Pulmonary artery endothelial cell (primary cell): Measurements from ENCODE around the gene PGPEP1. TPM values are rescaled to one million over a fixed set of nuclear protein-coding genes. Genes with fewer than 3 reads are reported as not detected.

Experiments
- DNase-seq: peaks from one replicate; pipeline ENCODE4 v3.0.0-alpha.2; 2011; ENCODE audit warnings: low read depth, low spot score
- total RNA-seq: library from RNA; depleted of rRNA; stranded (reverse); fragments of >200 nt; gene quantifications from 2 replicates; pipeline ENCODE4 v1.2.3, GENCODE V29; 2014

PGPEP1 gene, protein sequence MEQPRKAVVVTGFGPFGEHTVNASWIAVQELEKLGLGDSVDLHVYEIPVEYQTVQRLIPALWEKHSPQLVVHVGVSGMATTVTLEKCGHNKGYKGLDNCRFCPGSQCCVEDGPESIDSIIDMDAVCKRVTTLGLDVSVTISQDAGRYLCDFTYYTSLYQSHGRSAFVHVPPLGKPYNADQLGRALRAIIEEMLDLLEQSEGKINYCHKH
- total RNA-seq, result 23.9 and 25.7 TPM in 2 replicates

DNA sequence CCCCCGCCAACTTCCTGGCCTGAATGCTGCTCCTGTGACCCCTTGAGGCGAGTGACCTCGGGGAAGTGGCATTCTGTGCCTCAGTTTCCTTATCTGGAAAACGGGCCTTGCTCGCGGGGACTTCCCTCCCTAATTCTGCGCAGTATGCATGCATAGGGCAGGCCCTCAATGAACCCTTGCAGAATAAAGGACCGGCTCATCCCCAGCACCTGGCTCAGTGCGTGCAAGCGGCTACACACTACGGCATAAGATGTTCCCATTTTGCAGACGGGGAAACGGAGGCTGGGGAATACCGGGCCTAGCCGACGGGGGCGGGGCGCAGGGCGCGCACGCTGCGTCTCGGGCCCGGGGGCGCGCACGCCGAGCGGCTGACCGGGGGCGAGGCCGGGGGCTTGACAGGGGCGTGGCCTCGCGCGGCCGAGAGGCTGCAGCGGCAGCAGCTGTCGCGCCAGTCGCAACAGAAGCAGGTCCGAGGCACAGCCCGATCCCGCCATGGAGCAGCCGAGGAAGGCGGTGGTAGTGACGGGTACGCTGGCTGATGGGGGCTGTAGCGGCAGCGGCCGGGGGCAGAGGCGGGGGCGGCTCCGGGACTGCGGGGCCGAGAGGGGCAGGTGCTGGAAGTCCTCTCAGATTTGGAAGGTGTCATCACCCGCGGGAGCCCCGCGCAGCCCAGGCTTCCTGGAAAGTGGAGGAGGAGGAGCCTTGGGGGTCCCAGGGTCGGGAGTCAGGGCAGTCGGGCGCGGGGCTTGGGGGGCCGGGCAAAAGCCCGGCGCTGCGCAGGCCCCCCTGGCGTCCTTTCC, at the start of gene PGPEP1:
Gene PGPEP1, plus strand, starts transcription at position 409 of the 800 bp plus-strand sequence. Its CDS starts 84 bp downstream, at position 493.
- DNase-seq, result no peak

DNA sequence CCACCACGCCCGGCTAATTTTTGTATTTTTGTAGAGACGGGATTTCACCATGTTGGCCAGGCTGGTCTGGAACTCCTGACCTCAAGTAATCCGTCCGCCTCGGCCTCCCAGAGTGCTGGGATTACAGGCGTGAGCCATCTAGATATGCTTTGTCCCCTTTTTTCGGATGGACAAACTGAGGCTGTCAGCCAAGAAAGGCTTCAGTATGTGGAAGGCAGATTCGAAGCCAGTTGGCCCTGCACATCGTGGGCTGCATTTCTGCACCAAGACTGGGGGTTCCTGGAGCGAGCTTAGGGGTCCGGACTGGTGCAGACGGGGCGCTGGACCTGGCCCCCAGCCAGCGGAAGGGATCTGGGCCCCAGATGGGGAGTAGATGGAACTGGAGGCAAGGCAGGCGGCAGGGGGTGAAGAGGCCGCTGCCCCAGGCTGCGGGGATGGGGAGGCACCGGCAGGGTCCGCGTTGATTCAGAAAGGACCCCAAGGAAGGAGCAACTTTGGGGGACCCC, 49.3 kb upstream of the PGPEP1 start:
- DNase-seq, result no peak

DNA sequence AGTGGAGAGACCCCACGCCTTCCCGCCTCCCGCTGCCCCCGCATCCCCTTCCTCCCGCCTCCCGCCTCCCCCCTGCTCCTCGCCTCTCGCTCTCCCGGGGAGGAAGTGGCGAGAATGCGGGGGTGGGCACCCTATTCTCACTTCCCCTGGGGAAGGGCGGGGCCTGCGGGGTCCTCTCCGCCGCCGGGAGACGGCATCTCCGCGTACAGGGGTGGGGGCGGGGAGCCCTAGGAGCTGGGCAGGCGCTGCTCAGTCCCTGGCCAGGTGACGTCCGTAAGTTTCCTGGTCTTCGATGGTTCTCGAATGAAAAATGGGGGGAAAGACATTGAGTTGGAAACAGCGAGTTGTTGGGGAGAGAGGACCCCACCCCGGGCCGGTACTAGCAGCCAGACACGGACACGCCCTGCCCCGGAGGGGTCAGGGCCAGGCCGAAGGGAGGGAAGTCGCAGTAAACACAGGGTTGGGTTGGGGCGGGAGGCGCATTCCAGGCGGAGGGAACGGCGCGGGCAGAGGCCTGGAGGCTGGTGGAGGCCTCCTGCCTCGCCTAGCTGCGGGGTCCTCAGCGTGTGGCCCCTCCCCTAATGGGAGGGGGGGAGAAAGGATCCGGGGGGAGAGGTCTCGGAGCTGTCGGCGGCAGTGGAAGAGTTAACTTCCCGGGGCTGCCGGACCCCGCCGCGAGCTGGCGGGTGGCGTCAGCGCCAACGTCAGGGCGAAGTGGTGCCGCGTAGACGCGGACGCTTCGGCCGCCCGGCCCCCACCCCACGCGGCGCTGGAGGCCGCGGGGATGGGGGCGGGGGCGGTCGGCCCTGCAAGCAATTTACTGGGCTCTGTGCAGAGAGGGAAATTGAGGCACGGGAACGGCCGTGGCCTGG, 48.6 kb upstream of the PGPEP1 start:
- no peak for DNase-seq

DNA sequence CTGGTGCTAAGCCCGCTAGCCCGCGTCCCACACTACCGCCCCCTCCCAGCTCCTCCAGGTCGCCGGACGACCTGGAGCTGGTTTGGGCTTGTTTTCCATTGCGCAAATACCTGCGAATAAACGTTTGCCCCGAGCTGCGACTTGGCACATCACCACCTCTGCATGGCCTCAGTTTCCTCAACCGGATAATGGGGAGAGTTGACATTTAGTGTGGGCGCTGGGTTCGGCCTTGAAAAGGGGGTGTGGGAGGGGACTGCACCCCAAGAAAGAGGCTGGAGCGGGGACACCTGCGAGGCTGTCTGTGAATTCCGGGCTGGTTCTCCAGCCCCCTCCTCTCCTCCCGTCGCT, 48.0 kb upstream of the PGPEP1 start:
- DNase-seq, result no peak

DNA sequence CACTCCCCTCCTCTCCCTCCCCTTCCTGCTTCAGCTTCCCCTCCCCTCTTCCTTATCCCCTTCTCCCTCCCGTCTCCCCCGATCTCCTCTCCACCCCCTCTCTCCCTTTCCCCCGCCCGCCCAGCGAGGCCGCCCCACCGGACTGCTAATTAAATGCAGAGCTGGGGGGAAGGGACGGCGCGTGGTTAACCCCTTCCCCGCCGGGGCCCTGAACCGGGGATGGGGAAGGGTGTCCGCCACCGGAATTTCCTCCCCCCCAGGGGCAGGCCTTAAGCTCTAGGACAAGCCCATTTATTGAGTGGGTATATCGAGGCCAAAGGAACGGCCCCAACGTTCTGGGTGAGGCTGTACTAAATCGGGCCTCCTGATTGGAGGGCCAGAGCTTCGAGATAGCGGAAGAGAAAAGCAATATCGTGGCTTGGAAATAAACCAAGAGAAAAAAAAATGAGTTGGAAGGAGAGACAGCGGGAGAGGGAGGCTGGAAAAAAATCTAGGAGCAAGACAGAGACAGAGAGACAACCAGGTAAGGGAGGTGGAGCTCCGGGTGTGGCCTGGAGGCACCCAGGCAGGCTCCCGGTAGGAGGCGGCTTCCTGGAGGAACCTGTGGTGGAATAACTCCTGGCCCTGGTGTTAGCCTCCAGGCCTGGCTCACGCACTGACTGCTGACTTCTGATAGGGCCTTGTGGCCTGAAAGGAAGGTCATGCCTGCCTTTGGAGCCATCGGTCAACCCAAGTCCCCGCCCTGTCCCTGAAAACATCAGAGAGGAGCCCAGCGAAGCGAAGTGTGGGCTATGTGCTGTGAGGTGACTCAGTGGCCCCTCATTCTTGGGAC, 47.4 kb upstream of the PGPEP1 start:
- no peak for DNase-seq

DNA sequence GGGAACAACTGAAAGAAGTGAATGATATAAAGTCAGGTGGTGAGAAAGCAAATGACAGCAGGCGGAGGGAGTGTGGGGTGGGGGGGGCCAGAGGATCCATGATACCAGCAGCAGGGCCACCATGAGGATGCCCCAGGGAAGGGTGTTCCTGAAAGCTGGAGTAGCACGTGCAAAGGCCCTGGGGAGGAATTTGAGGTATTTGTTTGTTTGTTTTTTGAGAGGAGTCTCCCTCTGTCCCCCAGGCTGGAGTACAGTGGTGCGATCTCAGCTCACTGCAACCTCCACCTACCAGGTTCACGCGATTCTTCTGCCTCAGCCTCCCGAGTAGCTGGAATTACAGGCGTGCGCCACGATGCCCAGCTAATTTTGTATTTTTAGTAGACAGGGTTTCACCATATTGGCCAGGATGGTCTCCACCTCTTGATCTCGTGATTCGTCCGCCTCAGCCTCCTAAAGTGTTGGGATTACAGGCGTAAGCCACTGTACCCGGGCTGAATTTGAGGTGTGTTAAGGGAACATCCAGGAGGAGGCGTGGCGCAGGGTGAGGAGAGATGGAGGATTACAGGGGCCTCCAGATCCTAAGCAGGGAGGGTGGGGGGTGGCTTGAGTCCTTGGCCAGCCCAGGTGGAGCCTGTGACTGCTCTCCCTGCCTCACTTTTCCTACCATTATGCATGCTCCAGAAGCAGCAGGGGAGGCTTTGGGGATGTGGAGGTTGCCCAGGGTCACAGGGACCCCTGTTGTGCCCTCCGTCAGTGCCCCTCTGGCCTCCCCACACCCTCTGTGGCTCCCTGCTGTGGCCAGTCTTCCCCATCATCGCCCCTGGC, 46.5 kb upstream of the PGPEP1 start:
- DNase-seq, result no peak

DNA sequence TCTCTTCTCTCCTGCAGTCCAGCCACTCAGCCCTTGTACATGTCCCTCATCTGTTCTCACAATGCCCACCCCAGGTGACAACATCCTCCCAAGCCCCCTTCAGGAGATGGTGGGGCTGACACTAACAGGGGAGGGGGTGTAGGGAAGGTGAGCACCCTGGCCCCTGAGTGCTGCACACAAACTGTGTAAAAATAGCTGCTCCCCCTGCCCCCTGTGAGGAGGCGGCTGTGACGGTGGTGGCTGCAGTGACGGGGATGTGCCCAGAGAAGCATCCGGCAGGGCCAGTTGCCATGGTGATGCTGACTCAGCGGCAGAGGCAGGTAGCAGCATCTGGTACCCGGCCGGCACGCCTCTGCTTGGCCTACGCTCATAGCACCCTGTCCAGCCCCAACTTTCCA, 45.9 kb upstream of the PGPEP1 start:
- no peak for DNase-seq

DNA sequence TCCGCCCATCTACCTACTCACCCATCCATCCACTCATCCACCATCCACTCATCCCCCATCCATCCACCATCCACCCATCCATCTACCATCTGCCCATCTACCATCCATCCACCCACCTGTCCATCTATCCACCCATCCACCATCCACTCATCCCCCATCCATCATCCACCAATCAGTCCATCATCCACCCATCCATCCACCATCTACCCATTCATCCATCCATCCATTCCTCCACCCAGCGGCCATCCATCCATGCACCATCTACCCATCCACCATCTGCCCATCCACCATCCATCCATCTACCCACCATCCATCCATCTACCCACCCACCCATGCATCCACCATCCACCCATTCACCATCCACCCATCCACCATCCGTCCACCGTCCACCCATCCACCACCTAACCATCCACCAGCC, 45.4 kb upstream of the PGPEP1 start:
- no peak for DNase-seq

DNA sequence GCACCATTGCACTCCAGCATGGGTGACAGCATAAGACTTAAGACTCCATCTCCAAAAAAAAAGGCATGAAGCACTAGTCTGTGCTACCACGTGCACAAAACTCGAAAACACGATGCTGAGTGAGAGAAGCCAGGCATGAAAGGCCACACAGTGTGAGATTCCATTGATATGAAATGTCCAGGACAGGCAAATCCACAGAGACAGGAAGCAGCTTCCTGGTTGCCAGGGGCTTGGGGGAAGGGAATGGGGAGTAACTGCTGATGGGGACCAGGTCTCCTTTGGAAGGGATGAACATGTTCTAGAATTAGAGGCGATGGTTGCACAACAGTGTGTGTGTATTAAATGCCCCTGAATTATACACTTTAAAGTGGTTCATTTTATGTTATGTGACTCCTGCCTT, 43.1 kb upstream of the PGPEP1 start:
- no peak for DNase-seq

DNA sequence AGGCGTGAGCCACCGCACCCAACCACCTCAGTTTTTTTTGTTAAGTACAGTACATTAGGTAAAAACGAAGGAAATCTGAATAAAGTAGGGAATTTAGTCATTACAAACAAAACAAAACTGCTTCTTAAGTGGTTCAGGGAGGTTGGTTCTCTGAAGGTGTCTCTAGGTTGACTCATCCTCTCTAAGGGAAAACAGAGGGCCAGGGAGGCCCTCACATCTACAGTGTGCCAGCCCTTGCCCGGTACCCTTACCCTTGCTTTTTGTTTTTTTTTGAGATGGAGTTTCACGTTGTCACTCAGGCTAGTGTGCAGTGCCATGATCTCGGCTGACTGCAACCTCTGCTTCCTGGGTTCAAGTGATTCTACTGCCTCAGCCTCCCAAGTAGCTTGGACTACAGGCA, 41.8 kb upstream of the PGPEP1 start:
- no peak for DNase-seq

DNA sequence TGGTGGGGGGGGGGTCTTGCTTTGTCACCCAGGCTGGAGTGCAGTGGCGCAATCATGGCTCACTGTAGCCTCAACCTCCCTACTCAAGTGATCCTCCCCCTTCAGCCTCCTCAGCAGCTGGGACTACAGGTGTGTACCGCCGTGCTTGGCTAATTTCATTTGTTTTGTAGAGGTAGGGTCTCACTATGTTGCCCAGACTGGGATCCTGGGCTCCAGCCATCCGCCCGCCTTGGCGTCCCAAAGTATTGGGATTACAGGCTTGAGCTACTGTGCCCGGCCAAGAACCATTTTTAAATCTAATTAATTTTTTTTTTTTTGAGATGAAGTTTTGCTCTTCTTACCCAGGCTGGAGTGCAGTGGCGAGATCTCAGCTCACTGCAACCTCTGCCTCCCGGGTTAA, 40.7 kb upstream of the PGPEP1 start:
- DNase-seq, result no peak

DNA sequence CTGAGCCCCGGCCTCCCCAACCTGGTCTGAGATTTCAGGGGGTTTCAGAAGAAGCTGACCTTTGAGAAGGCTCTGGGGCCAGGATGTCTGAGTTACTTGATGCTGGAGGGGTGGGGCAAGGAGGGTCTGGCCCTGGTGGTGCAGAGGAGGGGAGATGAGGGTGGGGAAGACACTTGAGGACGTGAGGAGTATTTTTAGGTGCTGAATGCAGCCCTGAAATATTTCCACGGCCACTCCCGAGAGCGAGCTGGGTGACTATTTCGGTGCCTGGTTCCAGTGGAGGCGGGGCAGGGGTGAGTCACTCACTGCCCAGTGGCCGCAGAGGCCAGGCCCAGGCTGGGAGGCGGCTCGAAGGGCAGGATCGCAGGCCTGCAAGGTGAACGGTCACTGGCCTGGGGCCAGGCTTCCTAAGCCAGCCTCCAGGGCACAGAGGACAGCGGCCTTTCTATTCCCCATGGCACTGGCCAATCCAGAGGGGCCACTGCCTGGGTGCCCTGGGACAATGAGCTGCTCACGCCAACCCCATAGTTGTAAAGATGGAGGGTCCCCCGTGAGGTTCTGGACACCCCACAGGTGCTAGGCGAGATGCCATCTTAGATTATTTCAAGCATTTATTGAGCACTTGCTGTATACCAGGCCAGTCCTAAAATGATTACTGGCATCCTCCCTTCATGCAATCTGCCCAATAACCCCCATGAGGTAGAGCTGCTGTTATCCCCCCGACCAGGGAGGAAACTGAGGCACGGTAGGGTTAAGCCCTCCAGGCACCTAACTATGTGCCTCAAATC, 39.3 kb upstream of the PGPEP1 start:
- DNase-seq, result no peak

DNA sequence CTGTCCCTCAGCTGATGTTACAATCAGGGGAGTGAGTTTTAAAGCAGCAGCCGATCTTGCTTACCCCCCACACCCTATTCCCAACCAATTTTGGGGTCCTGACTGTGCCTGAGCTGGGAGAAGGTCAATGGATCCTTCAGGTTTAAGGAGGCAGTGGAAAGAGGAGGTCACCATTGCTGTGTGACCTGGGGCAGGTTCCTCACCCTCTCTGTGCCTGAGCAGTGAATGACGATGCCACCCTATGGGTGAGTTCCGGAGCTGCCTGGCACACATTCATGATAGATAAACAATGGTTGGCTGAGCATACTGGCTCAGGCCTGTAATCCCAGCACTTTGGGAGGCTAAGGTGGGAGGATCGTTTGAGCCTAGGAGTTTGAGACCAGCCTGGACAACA, 38.7 kb upstream of the PGPEP1 start:
- no peak for DNase-seq

DNA sequence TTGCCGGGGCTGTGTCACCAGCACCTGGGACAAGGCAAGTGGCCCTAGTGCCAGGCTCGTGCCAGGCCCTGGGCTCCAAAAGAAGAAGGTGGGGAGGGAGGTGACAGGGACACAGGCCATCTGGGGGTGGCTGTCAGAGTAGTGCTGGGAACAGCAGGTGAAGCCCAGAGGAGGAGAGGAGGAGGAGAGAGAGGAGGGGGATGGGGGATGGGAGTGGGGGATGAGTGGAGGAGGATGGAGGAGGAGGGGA, 36.3 kb upstream of the PGPEP1 start:
- no peak for DNase-seq

DNA sequence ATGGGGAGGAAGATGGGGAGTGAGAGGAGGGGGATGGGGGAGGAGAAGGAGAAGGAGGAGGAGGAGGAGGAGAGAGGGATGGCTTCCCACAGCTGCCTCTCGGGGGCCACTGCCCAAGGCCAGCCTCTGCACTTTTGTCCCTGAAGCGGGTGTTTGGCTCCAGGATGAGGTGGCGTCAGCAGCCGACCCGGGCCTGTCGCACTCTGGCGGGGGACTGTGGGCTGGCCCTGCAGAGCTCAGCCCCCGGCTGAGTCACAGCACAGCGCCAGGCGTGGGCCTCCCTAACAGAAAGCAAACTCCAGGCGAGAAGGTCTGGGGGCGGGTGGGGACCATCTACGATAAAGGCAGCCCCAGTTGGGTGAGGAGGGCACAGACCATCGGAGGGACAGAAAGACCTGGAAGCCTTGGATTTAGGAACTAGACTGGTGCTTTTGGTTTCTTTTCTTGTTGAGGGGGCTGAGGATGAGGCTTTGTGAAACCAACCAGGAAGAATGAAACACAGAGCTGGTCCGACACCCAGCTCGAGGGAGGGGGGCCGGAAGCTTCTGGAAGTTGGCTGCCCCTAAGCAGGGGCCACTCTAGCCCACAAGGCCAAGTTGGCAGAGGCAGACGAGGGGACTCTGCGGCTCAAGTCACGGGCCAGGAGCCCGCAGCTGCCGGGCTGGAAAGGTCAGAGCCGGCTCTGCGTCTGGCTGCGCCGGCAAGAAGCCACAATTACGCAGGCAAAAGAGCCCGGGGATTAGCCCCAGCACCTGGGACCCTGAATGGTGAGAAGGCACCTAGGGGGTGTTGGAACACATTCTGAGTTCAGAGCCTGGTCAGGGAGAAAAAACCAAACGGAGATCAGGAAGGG, 35.7 kb upstream of the PGPEP1 start:
- DNase-seq, result no peak

DNA sequence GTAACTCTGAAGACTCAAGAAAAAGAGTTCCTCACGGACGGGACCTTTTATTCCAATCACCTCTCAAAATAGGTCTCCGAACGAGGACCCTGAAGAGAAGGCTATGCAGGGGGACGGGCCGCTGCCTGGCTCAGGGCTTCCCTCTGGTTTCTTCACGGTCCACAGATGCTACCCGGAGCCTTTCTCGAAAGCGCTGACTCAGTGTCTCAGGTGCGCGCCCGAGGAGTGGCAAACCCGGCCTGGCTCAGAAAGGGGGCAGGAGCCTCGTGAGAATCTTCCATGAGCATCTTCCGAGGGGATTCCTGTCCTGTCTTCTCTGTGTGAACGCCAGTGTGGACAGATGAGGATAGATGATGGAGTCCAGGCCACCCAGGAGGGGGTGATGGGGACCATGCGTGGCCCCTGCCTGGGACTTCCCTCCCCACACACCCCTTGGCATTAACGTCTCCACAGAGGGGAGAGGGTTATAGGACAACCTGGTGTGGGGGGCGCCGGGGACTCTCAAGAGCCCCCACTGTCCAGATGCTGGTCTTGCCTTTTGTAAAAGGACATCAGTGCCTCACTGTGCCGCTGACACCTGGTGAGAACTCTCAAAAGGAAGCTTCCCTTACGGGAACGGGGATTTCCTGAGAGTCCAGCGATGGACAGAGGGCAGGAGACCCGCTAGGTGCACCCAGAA, 34.0 kb upstream of the PGPEP1 start:
- DNase-seq, result no peak

DNA sequence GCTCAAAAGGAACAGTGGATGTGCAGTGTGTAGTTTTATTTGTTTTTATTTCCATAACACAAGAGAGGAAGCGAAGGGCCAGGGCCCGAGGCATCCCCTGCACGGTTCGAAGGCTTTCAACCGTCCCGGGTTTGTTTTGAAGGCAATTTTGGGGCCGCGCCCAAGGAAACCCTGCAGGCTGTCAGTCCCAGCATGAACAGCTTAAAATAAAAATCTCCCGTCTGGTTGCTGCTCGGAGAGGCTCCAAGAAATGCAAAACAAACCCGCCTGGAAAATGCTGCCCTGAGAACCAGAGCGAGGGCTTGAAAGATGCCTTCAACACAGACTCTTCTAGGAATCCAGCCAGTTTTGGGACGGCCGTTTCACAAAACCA, 33.5 kb upstream of the PGPEP1 start:
- no peak for DNase-seq

DNA sequence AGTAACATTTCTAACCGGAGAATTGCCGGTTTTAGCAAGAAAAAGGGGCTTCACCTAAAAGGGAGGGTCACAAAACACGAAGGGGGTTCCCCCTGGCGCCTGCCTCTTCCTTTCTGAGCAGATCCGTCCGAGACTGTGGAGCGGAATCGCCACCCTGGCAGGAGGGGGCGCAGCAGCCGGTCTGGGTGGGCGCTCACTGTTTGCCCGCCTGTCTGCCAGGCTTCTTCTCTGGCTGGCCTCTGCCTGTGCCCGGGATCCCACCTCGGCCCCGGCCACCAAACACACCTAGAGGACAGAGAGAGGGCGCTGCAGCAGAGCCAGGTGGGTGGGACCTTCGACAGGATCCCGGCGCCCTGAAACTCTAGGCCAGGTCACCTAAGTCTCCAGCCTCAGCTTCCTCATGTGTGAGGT, 33.1 kb upstream of the PGPEP1 start:
- DNase-seq, result no peak
